WTC11 (cell line): ENCODE measurements around the gene PRR14L. TPM values are rescaled to one million over a fixed set of nuclear protein-coding genes. Genes with fewer than 3 reads are reported as not detected.

Experiments
- ATAC-seq: fragments of 200-7000 bp; cut with Tn5 transposase; 2 replicates; pipeline ENCODE4 v1.10.0; 2021; ENCODE audit warnings: mild to moderate bottlenecking, moderate library complexity
- CTCF ChIA-PET: fragments of 300-600 bp; sonication (Branson Sonifier 250); formaldehyde crosslinking; loops from one replicate; lab custom pipeline; 2021; ENCODE audit warnings: antibody characterized with exemption; lab: Charles Lee
- POLR2A ChIA-PET: fragments of 350-600 bp; sonication (Branson Sonifier 250); formaldehyde crosslinking; loops from one replicate; lab custom pipeline; 2021; ENCODE audit warnings: antibody characterized with exemption; lab: Charles Lee
- DNase-seq: peaks from one replicate; pipeline ENCODE4 v3.0.0; 2021; ENCODE audit warnings: low spot score
- H3K27ac Mint-ChIP-seq: 2 replicates; pipeline ENCODE4 v1.8.0; 2021; ENCODE audit warnings: mixed read lengths
- H3K27me3 Mint-ChIP-seq: 2 replicates; pipeline ENCODE4 v1.8.0; 2021; ENCODE audit warnings: low read depth, mild to moderate bottlenecking, moderate library complexity, mixed read lengths
- H3K36me3 Mint-ChIP-seq: 2 replicates; pipeline ENCODE4 v1.8.0; 2021; ENCODE audit warnings: mixed read lengths
- H3K4me1 Mint-ChIP-seq: 2 replicates; pipeline ENCODE4 v1.8.0; 2022; ENCODE audit warnings: mixed read lengths
- H3K4me3 Mint-ChIP-seq: 2 replicates; pipeline ENCODE4 v1.8.0; 2021; ENCODE audit warnings: mild to moderate bottlenecking, moderate library complexity, mixed read lengths
- H3K9me3 Mint-ChIP-seq: 2 replicates; pipeline ENCODE4 v1.8.0; 2021; ENCODE audit warnings: mixed read lengths
- CTCF ChIP-seq: fragments of 200-600 bp; IDR thresholded peaks from 2 replicates; pipeline ENCODE4 v1.8.0; 2022; ENCODE audit warnings: antibody characterized with exemption
- EMX1 ChIP-seq: fragments of 250-450 bp; sonication (Bioruptor Pico); IDR thresholded peaks from 2 replicates; pipeline ENCODE4 v1.8.0; 2021; ENCODE audit warnings: mild to moderate bottlenecking
- ERG ChIP-seq: fragments of 250-450 bp; sonication (Bioruptor Pico); IDR thresholded peaks from 2 replicates; pipeline ENCODE4 v1.8.0; 2021; ENCODE audit warnings: mild to moderate bottlenecking
- GABPB1 ChIP-seq: sonication (generic); formaldehyde crosslinking; IDR thresholded peaks from 2 replicates; pipeline ENCODE4 v1.8.1; 2023; ENCODE audit warnings: mild to moderate bottlenecking, missing genetic modification reagents
- IRF1 ChIP-seq: sonication (generic); formaldehyde crosslinking; IDR thresholded peaks from 2 replicates; pipeline ENCODE4 v1.8.0; 2023; ENCODE audit warnings: missing genetic modification reagents
- KAT7 ChIP-seq: sonication (generic); formaldehyde crosslinking; IDR thresholded peaks from 2 replicates; pipeline ENCODE4 v1.8.1; 2023; ENCODE audit warnings: missing genetic modification reagents, mild to moderate bottlenecking, borderline replicate concordance
- MAX ChIP-seq: sonication (generic); formaldehyde crosslinking; IDR thresholded peaks from 2 replicates; pipeline ENCODE4 v1.8.0; 2022; ENCODE audit warnings: mild to moderate bottlenecking, missing genetic modification reagents
- MLX ChIP-seq: sonication (generic); formaldehyde crosslinking; IDR thresholded peaks from 2 replicates; pipeline ENCODE4 v1.8.1; 2023; ENCODE audit warnings: mild to moderate bottlenecking, missing genetic modification reagents, moderate library complexity
- NFATC4 ChIP-seq: fragments of 250-450 bp; sonication (Bioruptor Pico); IDR thresholded peaks from 2 replicates; pipeline ENCODE4 v1.9.0; 2021; ENCODE audit warnings: mild to moderate bottlenecking
- NFYB ChIP-seq: sonication (generic); formaldehyde crosslinking; conservative IDR thresholded peaks from 2 replicates; pipeline ENCODE4 v1.8.0; 2022; ENCODE audit warnings: low read depth, missing genetic modification reagents
- NR1H2 ChIP-seq: sonication (generic); formaldehyde crosslinking; IDR thresholded peaks from 2 replicates; pipeline ENCODE4 v1.9.0; 2021; ENCODE audit warnings: mild to moderate bottlenecking, moderate library complexity, missing genetic modification reagents
- PRRX2 ChIP-seq: fragments of 250-450 bp; sonication (Bioruptor Pico); IDR thresholded peaks from 2 replicates; pipeline ENCODE4 v1.8.0; 2021; ENCODE audit warnings: mild to moderate bottlenecking
- RELA ChIP-seq: sonication (generic); formaldehyde crosslinking; IDR thresholded peaks from 2 replicates; pipeline ENCODE4 v1.8.1; 2022; ENCODE audit warnings: missing genetic modification reagents, mild to moderate bottlenecking, borderline replicate concordance
- RORB ChIP-seq: fragments of 250-450 bp; sonication (Bioruptor Pico); IDR thresholded peaks from 2 replicates; pipeline ENCODE4 v1.9.0; 2021; ENCODE audit warnings: mild to moderate bottlenecking
- SMAD4 ChIP-seq: sonication (generic); formaldehyde crosslinking; IDR thresholded peaks from 2 replicates; pipeline ENCODE4 v1.8.0; 2022; ENCODE audit warnings: mild to moderate bottlenecking, missing genetic modification reagents
- ZBTB21 ChIP-seq: sonication (generic); formaldehyde crosslinking; IDR thresholded peaks from 2 replicates; pipeline ENCODE4 v1.8.1; 2023; ENCODE audit warnings: mild to moderate bottlenecking, missing genetic modification reagents, borderline replicate concordance
- ZNF121 ChIP-seq: sonication (generic); formaldehyde crosslinking; IDR thresholded peaks from 2 replicates; pipeline ENCODE4 v1.8.0; 2023; ENCODE audit warnings: missing genetic modification reagents
- ZNF425 ChIP-seq: fragments of 250-450 bp; sonication (Bioruptor Pico); conservative IDR thresholded peaks from 2 replicates; pipeline ENCODE4 v1.9.0; 2021; ENCODE audit warnings: mild to moderate bottlenecking
- total RNA-seq: library from RNA; stranded (reverse); gene quantifications from 3 replicates; pipeline ENCODE4 v1.2.3, GENCODE V29; 2021
- TF ChIP-seq, protein P1 (sequence below): sonication (generic); formaldehyde crosslinking; IDR thresholded peaks from 2 replicates; pipeline ENCODE4 v1.8.1; 2023; ENCODE audit warnings: mild to moderate bottlenecking, missing genetic modification reagents
- TF ChIP-seq, protein P2 (sequence below): sonication (generic); formaldehyde crosslinking; IDR thresholded peaks from 2 replicates; pipeline ENCODE4 v1.8.1; 2023; ENCODE audit warnings: mild to moderate bottlenecking, moderate library complexity, missing genetic modification reagents

Gene PRR14L
- total RNA-seq, 1 experiment from 2014 or later: 90.1 TPM

- no peak for ATAC-seq
- ChIA-PET POLR2A (no interaction called here), CTCF (interaction anchor here (1.9 to 2.8 kb wide), 2 partner anchors 18 to 287 kb away, joined by 5 to 15 read pairs; no protein-coding TSS in a partner anchor)
- Mint-ChIP-seq H3K27ac (peak overlapping the region; percentile 31), H3K9me3 (no peaks in the 10 kb centered on the region), H3K27me3 (no peaks in the 10 kb centered on the region), H3K4me3 (no peak overlapping the region), H3K36me3 (peaks cover 36% of the 10 kb centered on the region), H3K4me1 (no peaks in the 10 kb centered on the region; the same call in 1 of the 2 replicates)
- no peak for DNase-seq
- TF ChIP-seq NFYB (no peak), KAT7 (CRISPR knock-in tag) (no peak), EMX1 (CRISPR knock-in tag) (no peak), NR1H2 (no peak), IRF1 (CRISPR knock-in tag) (no peak), RORB (CRISPR knock-in tag) (no peak), ZNF121 (CRISPR knock-in tag) (no peak), MLX (CRISPR knock-in tag) (no peak), ZNF425 (CRISPR knock-in tag) (no peak), PRRX2 (CRISPR knock-in tag) (no peak), MAX (no peak), ERG (no peak), ZBTB21 (CRISPR knock-in tag) (no peak), NFATC4 (CRISPR knock-in tag) (no peak), SMAD4 (CRISPR knock-in tag) (no peak), GABPB1 (CRISPR knock-in tag) (no peak), CTCF (no peak), RELA (no peak)
- TF ChIP-seq, protein P1, sequence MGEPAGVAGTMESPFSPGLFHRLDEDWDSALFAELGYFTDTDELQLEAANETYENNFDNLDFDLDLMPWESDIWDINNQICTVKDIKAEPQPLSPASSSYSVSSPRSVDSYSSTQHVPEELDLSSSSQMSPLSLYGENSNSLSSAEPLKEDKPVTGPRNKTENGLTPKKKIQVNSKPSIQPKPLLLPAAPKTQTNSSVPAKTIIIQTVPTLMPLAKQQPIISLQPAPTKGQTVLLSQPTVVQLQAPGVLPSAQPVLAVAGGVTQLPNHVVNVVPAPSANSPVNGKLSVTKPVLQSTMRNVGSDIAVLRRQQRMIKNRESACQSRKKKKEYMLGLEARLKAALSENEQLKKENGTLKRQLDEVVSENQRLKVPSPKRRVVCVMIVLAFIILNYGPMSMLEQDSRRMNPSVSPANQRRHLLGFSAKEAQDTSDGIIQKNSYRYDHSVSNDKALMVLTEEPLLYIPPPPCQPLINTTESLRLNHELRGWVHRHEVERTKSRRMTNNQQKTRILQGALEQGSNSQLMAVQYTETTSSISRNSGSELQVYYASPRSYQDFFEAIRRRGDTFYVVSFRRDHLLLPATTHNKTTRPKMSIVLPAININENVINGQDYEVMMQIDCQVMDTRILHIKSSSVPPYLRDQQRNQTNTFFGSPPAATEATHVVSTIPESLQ (CRISPR knock-in tag): no peak
- TF ChIP-seq, protein P2, sequence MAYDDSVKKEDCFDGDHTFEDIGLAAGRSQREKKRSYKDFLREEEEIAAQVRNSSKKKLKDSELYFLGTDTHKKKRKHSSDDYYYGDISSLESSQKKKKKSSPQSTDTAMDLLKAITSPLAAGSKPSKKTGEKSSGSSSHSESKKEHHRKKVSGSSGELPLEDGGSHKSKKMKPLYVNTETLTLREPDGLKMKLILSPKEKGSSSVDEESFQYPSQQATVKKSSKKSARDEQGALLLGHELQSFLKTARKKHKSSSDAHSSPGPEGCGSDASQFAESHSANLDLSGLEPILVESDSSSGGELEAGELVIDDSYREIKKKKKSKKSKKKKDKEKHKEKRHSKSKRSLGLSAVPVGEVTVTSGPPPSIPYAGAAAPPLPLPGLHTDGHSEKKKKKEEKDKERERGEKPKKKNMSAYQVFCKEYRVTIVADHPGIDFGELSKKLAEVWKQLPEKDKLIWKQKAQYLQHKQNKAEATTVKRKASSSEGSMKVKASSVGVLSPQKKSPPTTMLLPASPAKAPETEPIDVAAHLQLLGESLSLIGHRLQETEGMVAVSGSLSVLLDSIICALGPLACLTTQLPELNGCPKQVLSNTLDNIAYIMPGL (CRISPR knock-in tag): no peak
Observed at GRCh38 chr22:31683181-31684105, 66.5 kb downstream of the PRR14L start.
